Stimulated activated CD4-positive, alpha-beta T cell treated with anti-CD3 and anti-CD28 coated beads, Interleukin-1b, Interleukin-23, amount 100 ng/mL, for 24 hours (primary cell): ENCODE results near the gene SLC4A5.
A peak's percentile ranks its signal among the peaks of the same experiment; 100 is the strongest.
"Not testable (repeated sequence)": the region's sequence is repeated elsewhere in the genome, so short reads cannot be mapped to it uniquely, and the experiment has no call there.

Source experiments
- DNase-seq, 4 experiments: peaks; one replicate each; pipeline ENCODE4 v3.0.0-alpha.2; 2020; ENCODE audit warnings: low read depth in 4 of 4, low spot score in 1 of 4

Gene SLC4A5

DNA sequence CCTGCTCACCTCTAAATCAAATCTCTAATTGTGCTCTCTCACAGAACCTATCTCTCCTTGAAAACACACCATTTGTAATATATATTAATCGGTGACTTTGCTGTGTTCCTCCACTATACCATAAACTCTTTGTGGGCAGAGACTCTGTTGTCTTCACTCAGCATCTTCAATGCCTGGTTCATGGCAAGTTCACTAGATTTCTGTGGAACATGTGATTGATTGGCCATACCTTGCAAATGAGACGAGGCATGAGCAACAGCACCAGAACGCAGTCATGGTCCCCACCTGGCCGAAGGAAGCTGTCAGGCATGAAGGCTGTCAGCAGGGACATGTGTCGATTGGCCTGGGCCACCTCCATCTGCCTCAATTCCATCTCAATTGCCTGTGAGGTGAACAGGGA lies 25.3 kb upstream of the SLC4A5 start:
- no peak for DNase-seq

DNA sequence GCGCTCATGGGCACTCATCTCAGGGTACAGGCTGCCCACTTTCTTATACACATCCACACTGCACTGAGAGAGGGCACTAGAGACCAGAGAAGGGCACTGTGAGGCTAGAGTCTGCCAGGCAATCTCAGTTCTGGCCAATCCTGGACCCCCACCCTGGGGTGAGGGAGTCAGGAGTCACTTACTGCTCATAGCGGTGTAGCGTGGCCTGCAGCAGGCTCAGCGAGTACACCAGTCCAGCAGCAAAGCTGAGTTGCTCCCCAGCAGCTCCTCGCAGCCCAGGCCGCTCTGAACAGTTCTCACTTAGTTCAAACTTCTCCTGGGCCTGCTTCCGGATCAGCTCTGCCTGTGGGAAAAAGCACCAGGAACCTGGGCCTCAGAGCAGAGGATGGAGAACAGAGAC lies 24.6 kb upstream of the SLC4A5 start:
- DNase-seq = no peak

GRCh38 chr2:74366036-74366435 lies 22.8 kb upstream of the SLC4A5 start:
- DNase-seq = no peak

GRCh38 chr2:74364533-74365505 lies 21.6 kb upstream of the SLC4A5 start:
- DNase-seq = no peak

GRCh38 chr2:74361327-74361726 lies 18.1 kb upstream of the SLC4A5 start:
- no peak for DNase-seq

- no peak for DNase-seq
Measured at GRCh38 chr2:74357627-74358026, 14.4 kb upstream of the SLC4A5 start.

- no peak for DNase-seq
Measured at GRCh38 chr2:74349889-74350288, 6.7 kb upstream of the SLC4A5 start.

DNA sequence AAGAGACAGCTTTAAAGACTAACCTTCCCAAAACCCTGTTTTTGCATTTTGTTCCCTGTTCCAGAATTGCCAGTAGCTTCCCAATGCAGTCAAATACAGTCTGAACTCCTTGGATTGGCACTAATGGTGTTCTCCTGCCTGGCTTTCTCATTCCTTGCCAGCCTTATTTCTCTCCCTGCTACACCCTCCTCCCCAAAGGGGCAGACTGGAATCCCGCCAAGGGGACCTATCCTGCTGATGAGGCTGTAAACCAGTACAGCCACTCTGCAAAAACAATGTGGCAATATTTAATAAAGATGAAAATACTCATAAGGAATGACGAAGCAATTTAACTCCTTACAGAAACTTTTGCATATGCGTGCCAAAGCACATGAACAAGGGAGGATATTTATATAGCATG lies 4.5 kb upstream of the SLC4A5 start:
- no peak for DNase-seq

DNA sequence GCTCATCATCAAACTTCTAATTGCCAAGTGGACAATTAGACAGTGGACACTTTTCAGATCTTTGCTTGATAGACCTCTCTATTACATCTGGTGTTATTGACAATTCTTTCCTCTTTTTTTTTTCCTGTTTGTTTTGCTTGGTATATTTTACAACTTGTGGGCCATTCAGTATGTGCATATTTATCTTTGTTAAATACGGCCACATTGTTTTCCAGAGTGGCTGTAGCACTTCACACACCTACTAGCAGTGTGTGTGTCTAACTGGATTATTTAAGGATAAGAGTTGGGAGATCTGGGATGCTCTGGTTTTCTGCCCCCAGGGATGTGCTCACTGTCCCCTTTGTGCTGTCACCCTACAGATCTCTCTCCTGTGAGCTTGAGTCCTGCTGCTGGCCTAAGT lies 4.1 kb upstream of the SLC4A5 start:
- DNase-seq = no peak

DNA sequence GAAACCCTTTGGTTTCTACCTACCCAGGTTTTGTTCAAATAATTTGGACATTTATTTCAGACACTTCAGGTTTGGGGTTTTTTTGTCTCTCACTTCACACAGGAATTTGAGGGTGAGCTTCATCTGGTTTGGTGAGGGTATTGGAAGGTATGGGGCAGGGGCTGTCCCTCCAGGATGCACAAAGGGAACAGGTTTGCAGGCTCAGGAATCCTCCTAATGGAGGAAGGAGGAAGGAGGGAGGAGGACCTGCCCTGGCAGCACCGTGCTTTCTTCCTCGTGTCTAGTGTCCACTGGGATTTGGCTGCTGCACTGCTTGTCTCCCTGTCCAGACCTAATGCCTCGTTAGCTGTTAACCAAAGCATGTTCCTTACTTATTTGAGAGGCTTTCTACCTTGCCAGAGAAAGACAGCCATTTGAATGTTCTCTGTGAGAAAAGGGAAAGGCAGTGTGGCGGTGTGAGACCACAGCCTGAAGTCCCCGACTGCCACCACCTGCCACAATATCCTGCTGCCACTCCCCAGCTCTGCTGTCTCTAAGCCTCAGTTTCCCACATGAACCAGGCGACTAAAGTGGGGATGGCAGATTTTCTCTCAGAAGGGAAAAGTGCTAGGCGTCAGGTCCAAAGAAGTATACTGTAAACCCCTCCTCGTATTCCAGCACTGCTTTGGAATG lies 2.2 kb upstream of the SLC4A5 start:
- no peak for DNase-seq

DNA sequence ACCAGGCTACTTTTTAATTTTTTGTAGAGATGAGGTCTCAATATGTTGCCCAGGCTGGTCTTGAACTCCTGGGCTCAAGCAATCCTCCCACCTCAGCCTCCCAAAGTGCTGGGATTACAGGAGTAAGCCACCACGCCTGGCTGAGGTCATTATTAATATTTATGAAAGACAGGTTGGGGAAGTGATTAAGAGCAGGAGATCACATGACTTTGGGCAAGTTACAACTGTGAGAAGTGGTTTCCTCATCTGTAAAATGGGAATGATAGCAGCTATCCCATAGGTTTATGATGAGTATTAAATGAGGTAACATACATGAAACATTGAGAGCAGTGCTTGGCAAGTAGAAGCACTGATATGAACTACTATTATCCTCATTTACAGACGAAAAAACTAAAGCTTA lies 7.0 kb downstream of the SLC4A5 start:
- DNase-seq = not testable (repeated sequence)

- DNase-seq = peak; percentile 59 to 74 (median 70)
Measured at GRCh38 chr2:74334931-74335333, 8.3 kb downstream of the SLC4A5 start.

GRCh38 chr2:74333896-74334586 lies 9.2 kb downstream of the SLC4A5 start:
- DNase-seq = no peak

- no peak for DNase-seq
Measured at GRCh38 chr2:74333175-74333574, 10.0 kb downstream of the SLC4A5 start.

DNA sequence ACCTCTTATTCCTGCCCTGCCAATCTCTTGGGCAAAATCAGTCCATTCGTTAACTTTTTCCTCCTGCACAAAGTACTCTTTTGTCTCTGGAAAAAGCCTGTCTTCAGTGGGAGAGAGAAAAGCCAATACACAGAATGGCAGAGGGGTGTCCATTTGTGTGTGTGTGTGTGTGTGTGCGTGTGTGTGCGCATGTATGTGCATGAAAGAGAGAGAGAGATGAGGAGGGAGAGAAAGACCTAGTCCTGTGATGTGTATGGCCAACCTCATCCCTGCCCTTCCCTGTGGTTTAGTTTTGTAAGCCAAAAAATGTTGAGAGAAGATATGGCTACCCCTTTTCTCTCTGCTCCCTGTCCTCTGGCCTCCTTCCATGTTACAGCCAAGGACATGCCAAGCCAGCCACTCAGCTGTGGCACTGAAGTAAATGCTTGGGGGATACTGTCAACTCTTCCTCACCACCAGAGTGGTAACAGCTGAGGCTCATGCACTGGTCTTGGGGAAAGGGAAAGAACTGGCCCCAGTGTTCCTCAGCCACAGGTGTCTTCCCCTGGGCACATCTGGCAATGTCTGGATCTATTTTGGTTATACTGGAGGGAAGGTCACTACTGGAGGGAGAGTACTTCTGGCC lies 10.6 kb downstream of the SLC4A5 start:
- DNase-seq = no peak

DNA sequence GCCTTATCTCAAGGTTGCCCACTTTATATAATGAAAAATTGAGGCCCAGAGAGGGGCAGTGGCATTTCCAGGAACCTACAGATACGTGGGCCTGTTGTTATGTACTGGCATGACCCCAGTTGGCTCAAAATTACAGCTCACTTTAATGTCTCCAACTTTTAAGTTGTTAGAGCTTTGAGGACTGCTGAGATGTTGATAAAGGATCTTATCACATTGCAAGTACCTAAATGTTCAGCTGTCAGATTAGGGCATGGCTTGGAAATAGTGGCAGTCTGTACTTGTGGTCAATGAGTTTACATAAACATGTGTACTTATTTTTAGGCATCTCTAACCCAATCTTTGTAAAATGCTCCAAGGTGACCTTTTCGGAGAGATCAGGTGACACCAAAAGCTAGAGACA lies 14.6 kb downstream of the SLC4A5 start:
- DNase-seq = no peak

DNA sequence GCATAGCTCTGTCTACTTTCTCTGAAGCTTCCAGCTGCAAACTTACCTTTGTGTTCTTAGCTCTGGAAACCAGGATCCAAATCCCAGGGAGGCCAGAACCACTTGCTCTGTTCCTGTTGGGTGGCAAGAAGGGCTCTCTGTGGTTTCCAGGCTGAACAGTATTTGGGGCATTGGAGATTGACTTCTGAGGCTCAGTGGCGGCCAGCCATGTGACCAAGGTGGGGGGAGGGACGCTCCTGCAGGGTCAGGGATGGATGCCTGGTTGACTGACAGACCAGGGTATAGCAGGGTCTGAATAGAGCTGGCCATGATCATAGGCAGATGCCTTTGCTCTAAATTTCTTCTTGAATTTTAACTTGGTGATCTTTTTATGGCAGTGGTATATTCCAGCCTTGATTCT lies 15.1 kb downstream of the SLC4A5 start:
- no peak for DNase-seq

DNA sequence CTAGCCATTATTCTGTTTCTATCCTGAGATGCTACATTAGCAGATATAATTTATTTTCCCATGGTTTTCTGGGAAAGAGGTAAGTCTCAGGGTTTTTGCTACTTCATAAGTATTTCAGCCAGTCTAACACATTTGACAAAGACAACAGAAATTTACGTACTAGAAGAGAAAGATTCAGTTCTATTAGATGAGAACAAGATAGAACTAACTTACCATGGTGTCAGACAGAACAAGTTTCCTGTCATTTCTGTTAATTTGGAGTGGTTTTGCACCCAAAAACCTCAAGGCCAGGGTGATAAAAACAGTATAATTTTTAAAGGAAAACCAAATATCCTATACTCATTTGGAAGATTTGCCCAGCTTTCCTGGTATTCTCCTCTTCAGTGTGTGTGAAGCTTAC lies 15.6 kb downstream of the SLC4A5 start:
- no peak for DNase-seq

DNA sequence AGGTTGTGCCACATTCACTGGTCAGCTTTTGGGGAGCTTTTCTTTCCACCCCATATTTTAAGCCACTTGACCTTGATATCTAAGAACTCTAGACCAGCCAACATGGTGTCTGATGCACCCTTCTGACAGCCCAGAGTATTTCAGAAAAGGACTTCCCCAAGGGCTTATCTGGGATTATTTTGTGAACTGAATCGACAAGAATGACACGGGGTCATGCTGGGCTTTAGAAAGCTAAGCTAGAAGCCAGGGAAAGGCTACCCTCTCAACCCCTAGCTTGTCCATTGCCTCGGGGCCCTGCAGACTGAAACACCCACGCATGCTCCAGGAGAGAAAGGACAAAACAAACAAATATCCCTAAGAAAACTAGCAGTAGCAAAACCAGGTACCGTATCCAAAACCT lies 16.0 kb downstream of the SLC4A5 start:
- DNase-seq = no peak

DNA sequence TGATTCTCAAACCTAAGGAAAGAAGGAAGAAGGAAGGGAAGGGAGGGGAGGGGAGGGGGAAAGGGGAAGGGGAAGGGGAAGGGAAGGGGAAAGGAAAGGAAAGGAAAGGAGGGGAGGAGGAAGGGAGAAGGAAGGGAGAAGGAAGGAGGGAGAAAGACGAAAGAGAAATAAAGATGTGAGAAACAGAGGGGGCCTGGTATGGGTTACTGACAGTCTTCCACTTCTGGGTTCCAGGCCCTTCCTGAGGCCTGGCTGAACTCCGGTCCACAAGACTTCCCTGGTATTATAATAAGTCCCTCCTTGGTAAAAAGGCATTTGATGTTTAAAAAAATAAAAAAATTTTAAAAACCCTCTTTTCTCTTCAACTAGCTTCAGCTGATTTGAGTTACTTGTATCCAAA lies 17.4 kb downstream of the SLC4A5 start:
- no peak for DNase-seq

- DNase-seq = no peak
Measured at GRCh38 chr2:74321737-74322136, 21.5 kb downstream of the SLC4A5 start.
